Smooth muscle cell (in vitro differentiated cells): ENCODE results near the gene CCDC27. TPM values are rescaled to one million over a fixed set of nuclear protein-coding genes. Genes with fewer than 3 reads are reported as not detected.
A peak's percentile ranks its signal among the peaks of the same experiment; 100 is the strongest.
"Not testable (repeated sequence)": the region's sequence is repeated elsewhere in the genome, so short reads cannot be mapped to it uniquely, and the experiment has no call there.

ENCODE experiments used
- DNase-seq: peaks from one replicate; lab custom pipeline; 2025; ENCODE audit not compliant: unreplicated experiment; lab: John Stamatoyannopoulos, UW
- H2AFZ ChIP-seq: fragments of 200-600 bp; sonication (generic); 2 replicates; pipeline ENCODE4 v1.6.0; 2016; ENCODE audit warnings: antibody characterized with exemption, low read depth, mild to moderate bottlenecking
- H3F3A ChIP-seq: fragments of 200-600 bp; sonication (generic); 2 replicates; pipeline ENCODE4 v1.6.0; 2017; ENCODE audit warnings: antibody characterized with exemption, low read depth
- H3K27ac ChIP-seq: fragments of 200-600 bp; sonication (generic); 2 replicates; pipeline ENCODE4 v1.5.1; 2016; ENCODE audit warnings: low read depth, mild to moderate bottlenecking
- H3K27me3 ChIP-seq: fragments of 200-600 bp; sonication (generic); 2 replicates; pipeline ENCODE4 v1.6.1; 2016; ENCODE audit warnings: low read depth, mild to moderate bottlenecking
- H3K36me3 ChIP-seq: fragments of 200-600 bp; sonication (generic); 2 replicates; pipeline ENCODE4 v1.5.1; 2016; ENCODE audit warnings: low read depth
- H3K4me1 ChIP-seq: fragments of 200-600 bp; sonication (generic); 2 replicates; pipeline ENCODE4 v1.5.1; 2016; ENCODE audit warnings: low read depth
- H3K4me2 ChIP-seq: fragments of 200-600 bp; sonication (generic); 2 replicates; pipeline ENCODE4 v1.6.0; 2016; ENCODE audit warnings: mild to moderate bottlenecking
- H3K4me3 ChIP-seq: fragments of 200-600 bp; sonication (generic); 2 replicates; pipeline ENCODE4 v1.5.1; 2016; ENCODE audit warnings: mild to moderate bottlenecking
- H3K79me2 ChIP-seq: fragments of 200-600 bp; sonication (generic); 2 replicates; pipeline ENCODE4 v1.6.0; 2016; ENCODE audit warnings: low read depth, mild to moderate bottlenecking
- H3K9ac ChIP-seq: fragments of 200-600 bp; sonication (generic); 2 replicates; pipeline ENCODE4 v1.6.0; 2016; ENCODE audit warnings: low read depth
- H3K9me3 ChIP-seq: fragments of 200-600 bp; sonication (generic); replicated peaks from 2 replicates; pipeline ENCODE4 v1.5.1; 2016; ENCODE audit warnings: low read depth
- H4K20me1 ChIP-seq: fragments of 200-600 bp; sonication (generic); 2 replicates; pipeline ENCODE4 v1.6.0; 2016; ENCODE audit warnings: low read depth
- WGBS: methylation state at CpG from one replicate; pipeline ENCODE4 v1.1.7; 2016; ENCODE audit warnings: low lambda C conversion rate; 5-methylcytosine and 5-hydroxymethylcytosine counted together
- polyA plus RNA-seq: library from polyadenylated mRNA; unstranded; fragments of >200 nt; fragmentation: Nextera tagmentation; extraction: Ambion mirVana; gene quantifications from 2 replicates; pipeline ENCODE4 v1.2.1, GENCODE V29; 2016
- total RNA-seq: library from RNA; depleted of rRNA; stranded (reverse); fragments of >200 nt; gene quantifications from 2 replicates; pipeline ENCODE4 v1.2.3, GENCODE V29; 2014
- TF ChIP-seq, protein P1 (sequence below): fragments of 200-600 bp; sonication (generic); IDR thresholded peaks from 2 replicates; pipeline ENCODE4 v1.5.1; 2017; ENCODE audit warnings: borderline replicate concordance, mild to moderate bottlenecking, antibody characterized with exemption; ENCODE audit not compliant: insufficient read depth, poor library complexity, severe bottlenecking

The CCDC27 gene
- total and polyA plus RNA-seq, 2 experiments from 2014 or later: not detected

DNA sequence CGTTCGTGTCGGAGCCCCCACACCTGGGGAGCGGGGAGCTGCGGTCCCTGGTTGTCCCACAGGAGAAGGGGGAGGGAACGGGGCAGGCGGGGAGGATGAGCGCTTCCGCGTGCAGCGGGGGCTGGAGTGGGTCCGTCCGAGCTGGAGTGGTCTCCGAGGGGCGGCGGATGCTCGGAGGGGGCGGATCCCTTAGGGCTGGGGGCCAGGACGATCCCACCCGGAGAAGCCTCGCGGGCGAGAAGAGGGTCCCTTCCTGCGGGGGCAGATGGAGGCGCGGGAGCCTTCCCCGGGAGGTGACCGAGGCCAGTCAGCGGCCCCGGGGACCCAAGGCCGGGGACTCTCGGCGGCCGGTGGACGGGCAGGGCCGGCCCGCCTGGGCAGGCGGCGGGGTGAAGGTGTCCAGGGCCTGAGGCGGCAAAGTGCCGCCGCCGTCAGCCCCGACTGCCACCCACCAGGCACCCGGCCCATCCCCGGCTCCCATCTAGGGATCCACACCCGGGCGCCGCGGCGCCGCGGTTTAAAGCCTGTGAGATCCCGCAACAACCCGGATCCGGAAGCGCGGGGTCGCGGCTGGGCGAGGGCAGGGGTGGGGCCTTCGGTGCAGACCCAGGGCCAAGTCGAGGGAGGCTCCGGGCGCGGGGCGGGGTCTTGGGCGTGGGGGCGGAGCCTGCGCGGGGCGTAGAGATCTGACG is 5.3 kb upstream of the CCDC27 start:
- H2AFZ ChIP-seq: peak overlapping the region; percentile 64
- 2% methylated on average over 54 of the region's 73 CpGs for WGBS
- H3K9ac ChIP-seq: peak overlapping the region; percentile 57

DNA sequence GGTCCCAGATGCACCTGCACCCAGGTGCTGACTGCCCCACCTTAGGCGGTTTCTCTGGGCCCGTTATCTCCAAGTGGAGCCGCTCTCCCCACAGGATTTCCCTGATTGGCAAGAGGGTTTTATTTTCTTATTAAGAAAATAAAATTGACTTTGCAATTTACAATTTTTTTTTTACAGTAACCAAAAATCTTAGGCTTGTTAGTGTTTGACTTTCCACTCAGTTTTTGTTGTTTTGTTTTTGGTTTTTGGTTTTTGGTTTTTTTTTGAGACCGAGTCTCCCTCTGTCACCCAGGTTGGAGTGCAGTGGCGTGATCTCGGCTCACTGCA is 4.8 kb upstream of the CCDC27 start:
- Histone ChIP-seq H3K27me3 (peaks cover 5% of the 10 kb centered on the region), H3K4me2 (peak overlapping the region; percentile 99), H3K9me3 (no peaks in the 10 kb centered on the region), H2AFZ (peak overlapping the region; percentile 64), H3F3A (no peaks in the 10 kb centered on the region), H3K36me3 (no peaks in the 10 kb centered on the region), H3K4me1 (peaks cover 14% of the 10 kb centered on the region), H3K9ac (no peak overlapping the region), H3K4me3 (peak overlapping the region; percentile 78), H4K20me1 (peaks cover 29% of the 10 kb centered on the region), H3K27ac (no peak overlapping the region), H3K79me2 (no peaks in the 10 kb centered on the region)
- TF ChIP-seq, protein P1, sequence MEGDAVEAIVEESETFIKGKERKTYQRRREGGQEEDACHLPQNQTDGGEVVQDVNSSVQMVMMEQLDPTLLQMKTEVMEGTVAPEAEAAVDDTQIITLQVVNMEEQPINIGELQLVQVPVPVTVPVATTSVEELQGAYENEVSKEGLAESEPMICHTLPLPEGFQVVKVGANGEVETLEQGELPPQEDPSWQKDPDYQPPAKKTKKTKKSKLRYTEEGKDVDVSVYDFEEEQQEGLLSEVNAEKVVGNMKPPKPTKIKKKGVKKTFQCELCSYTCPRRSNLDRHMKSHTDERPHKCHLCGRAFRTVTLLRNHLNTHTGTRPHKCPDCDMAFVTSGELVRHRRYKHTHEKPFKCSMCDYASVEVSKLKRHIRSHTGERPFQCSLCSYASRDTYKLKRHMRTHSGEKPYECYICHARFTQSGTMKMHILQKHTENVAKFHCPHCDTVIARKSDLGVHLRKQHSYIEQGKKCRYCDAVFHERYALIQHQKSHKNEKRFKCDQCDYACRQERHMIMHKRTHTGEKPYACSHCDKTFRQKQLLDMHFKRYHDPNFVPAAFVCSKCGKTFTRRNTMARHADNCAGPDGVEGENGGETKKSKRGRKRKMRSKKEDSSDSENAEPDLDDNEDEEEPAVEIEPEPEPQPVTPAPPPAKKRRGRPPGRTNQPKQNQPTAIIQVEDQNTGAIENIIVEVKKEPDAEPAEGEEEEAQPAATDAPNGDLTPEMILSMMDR: no peak
- no peak for DNase-seq
- WGBS: 42% methylated on average over 6 of the region's 6 CpGs

More for the DNA sequence above, 5.3 kb upstream of the CCDC27 start:
- TF ChIP-seq, protein P1: no peak
- Histone ChIP-seq H3K4me2 (peak overlapping the region; percentile 99), H3K79me2 (no peaks in the 10 kb centered on the region), H3K27me3 (peaks cover 5% of the 10 kb centered on the region), H3K9me3 (no peaks in the 10 kb centered on the region), H3K4me1 (peaks cover 14% of the 10 kb centered on the region), H3K27ac (no peak overlapping the region), H3K4me3 (peak overlapping the region; percentile 78), H4K20me1 (peaks cover 29% of the 10 kb centered on the region), H3K36me3 (no peaks in the 10 kb centered on the region), H3F3A (no peaks in the 10 kb centered on the region)
- DNase-seq: peak; percentile 42

DNA sequence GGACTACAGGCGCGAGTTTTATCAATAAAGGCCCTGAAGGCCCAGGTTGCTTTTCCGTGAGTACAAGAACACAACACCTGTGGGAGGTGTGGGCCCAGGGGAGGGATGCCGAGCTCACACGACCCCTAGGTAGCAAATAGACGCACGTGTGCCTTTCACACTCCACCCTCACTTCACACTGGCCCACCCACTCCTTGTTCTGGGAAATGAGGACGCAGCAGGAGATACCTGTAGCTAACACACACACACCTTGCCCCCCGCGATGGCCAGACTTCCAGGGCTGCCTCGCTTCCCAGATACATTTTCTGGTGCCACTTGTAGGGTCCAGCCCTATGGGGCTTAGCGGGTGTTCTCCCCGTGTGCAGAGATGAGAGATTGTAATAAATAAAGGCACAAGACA is 4.3 kb upstream of the CCDC27 start:
- no peak for DNase-seq
- TF ChIP-seq, protein P1: no peak
- 91% methylated on average over 13 of the region's 13 CpGs for WGBS
- Histone ChIP-seq H3K9me3 (no peaks in the 10 kb centered on the region), H3K4me1 (peaks cover 14% of the 10 kb centered on the region), H4K20me1 (peaks cover 28% of the 10 kb centered on the region), H3K27me3 (peaks cover 5% of the 10 kb centered on the region), H3K36me3 (no peaks in the 10 kb centered on the region), H3K27ac (no peak overlapping the region), H3K79me2 (no peaks in the 10 kb centered on the region), H3K9ac (no peak overlapping the region), H2AFZ (peak overlapping the region; percentile 64), H3F3A (no peaks in the 10 kb centered on the region), H3K4me2 (peak overlapping the region; percentile 99), H3K4me3 (peak overlapping the region; percentile 78)

DNA sequence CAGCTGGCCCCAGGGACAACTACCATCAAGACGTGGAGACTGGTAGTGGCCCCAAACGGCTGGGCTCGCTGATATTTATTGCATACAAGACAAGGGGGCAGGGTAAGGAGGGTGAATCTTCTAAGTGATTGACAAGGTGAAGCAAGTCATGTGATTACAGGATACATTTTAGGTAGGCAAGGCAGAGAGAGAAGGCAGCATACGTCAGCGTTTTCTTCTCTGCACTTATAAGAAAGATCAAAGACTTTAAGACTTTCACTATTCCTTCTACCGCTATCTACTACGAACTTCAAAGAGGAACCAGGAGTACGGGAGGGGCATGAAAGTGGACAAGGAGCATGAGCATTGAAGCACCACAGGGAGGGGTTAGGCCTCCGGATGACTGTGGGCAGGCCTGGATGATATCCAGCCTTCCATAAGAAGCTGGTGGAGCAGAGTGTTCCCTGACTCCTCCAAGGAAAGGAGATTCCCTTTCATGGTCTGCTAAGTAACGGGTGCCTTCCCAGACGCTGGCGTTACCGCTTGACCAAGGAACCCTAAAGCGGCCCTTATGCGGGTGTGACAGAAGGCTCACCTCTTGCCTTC is 3.8 kb upstream of the CCDC27 start:
- peaks cover 14% of the 10 kb centered on the region for H3K4me1 ChIP-seq
- not testable (repeated sequence) for H3K79me2 ChIP-seq, H3K36me3 ChIP-seq, H3K4me3 ChIP-seq, H3K4me2 ChIP-seq, H3F3A ChIP-seq, H3K9ac ChIP-seq, DNase-seq, H3K27me3 ChIP-seq, H3K27ac ChIP-seq, H3K9me3 ChIP-seq, H2AFZ ChIP-seq
- H4K20me1 ChIP-seq: peaks cover 24% of the 10 kb centered on the region
- WGBS: 90% methylated on average over 15 of the region's 15 CpGs
